Measurements from ENCODE around the gene MS4A3. TPM values are rescaled to one million over a fixed set of nuclear protein-coding genes. Genes with fewer than 3 reads are reported as not detected.

MS4A3 gene
- not detected in 2 replicates for total RNA-seq

DNA sequence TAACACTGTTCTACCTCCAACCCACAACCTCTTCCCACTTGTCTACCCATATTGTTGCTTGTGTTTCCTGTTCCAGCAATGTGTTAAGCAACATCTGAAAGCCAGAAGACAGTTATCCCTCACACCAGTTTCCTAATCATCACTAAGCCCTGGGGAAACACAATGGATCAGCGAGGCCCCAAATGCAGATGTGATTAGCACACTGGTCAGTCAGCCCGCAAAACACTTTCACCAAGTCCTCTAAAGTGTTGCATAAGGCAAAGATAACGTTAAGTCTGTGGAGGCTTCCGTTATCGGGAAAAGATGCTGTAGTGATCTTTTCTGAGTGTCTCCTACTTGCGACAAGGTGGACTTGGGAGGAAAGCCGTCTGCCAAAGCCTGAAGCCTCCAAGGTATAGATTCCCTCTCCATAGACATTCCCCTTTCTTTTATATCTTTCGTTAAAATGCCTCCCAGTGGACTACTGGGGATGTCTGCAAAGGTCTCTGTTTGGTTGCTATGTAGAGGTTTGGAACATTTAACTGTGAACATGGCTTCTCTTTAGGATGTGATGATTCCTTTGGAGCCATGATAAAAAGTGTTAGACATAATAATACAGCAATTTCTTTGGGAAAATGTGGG, at the start of gene MS4A3:
Gene MS4A3 (plus strand): TSS at position 317 of the 621 bp plus-strand sequence. CDS start 4,496 bp downstream, outside the sequence.

DNA sequence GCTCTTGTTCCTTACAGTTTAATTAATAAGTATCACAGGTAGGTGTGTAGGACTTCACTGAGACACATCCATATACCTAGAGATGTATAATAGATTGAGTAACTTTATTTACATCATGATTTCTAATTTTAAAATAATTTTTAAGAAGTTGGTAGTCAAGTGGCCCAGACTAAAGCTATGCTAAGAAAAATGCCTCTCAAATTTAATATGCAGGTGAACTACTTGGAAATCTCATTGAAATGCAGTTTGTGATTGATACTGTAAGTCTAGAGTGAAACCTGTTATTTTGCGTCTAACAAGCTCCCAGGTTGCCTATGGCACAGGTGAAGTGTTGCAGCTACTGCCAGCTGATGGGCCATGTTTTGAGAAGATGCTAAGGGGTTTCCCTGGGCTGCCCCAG, 39.6 kb upstream of the MS4A3 start, which contains the start of gene OOSP4B:
Gene OOSP4B (plus strand): TSS at position 301 of the 400 bp plus-strand sequence.

DNA sequence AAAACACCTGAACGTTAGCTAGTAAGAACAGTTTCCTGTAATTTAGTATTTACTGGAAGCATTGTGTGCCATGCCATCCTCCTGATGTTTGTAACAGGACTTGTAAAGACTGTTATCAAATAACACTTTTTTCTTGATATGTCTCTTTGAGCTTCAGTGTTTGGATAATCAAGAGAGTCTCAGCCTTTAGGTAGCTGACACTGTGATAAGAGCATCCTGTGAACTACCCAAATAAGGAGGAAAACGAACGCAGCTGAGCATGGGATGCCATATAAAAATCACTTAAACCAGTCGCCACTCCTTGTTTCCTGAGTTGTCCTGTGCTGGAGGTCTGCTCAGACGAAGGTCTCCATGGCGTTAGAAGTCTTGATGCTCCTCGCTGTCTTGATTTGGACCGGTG, 16.4 kb upstream of the MS4A3 start, which contains the start of gene OOSP2:
Gene OOSP2 (plus strand): TSS at position 301 of the 400 bp plus-strand sequence. CDS start 51 bp downstream, at position 352.

GRCh38 chr11:60088364-60088763, 31.9 kb downstream of the MS4A3 start, which contains the start of gene MS4A2:
MS4A2 (plus strand) TSS chr11:60088664; CDS start chr11:60088766, 102 bp downstream.

Other genes starting within 250 kb of the MS4A3 start
- 30.5 and 35.4 TPM in 2 replicates for gene MRPL16, start 245.9 kb upstream of the MS4A3 start, total RNA-seq
- gene CBLIF, start 211.2 kb upstream of the MS4A3 start, total RNA-seq, result not detected in 2 replicates
- gene TCN1, start 190.2 kb upstream of the MS4A3 start, total RNA-seq, result under 0.01 TPM in 1 of 2 replicates, not detected in the other
- gene OOSP3, start 177.9 kb upstream of the MS4A3 start, total RNA-seq, result not detected in 2 replicates
- not detected in 2 replicates for gene OOSP1, start 118.2 kb upstream of the MS4A3 start, total RNA-seq
- gene OOSP4A, start 92.6 kb upstream of the MS4A3 start, total RNA-seq, result not detected in 2 replicates
- not detected in 2 replicates for gene OOSP4B, start 39.5 kb upstream of the MS4A3 start, total RNA-seq
- gene OOSP2, start 16.3 kb upstream of the MS4A3 start, total RNA-seq, result not detected in 2 replicates
- not detected in 2 replicates for gene MS4A2, start 32.0 kb downstream of the MS4A3 start, total RNA-seq
- not detected in 2 replicates for gene MS4A6A, start 126.4 kb downstream of the MS4A3 start, total RNA-seq
- not detected in 2 replicates for gene MS4A4E, start 186.5 kb downstream of the MS4A3 start, total RNA-seq
- gene MS4A4A, start 224.0 kb downstream of the MS4A3 start, total RNA-seq, result not detected in 2 replicates